Activated CD4-positive, alpha-beta T cell treated with anti-CD3 and anti-CD28 coated beads, Interleukin-2, amount 10 ng/mL, durations not matched to agents 7 days and 5 days (primary cell): ENCODE measurements around the gene MAML3. TPM values are rescaled to one million over a fixed set of nuclear protein-coding genes. Genes with fewer than 3 reads are reported as not detected.

Source experiments
- CTCF ChIA-PET: fragments of 350-600 bp; sonication (Branson Sonifier 250); formaldehyde crosslinking; loops from one replicate; lab custom pipeline; 2021; ENCODE audit warnings: antibody characterized with exemption; lab: Charles Lee
- POLR2A ChIA-PET: fragments of 350-600 bp; sonication (Branson Sonifier 250); formaldehyde crosslinking; loops from one replicate; lab custom pipeline; 2021; ENCODE audit warnings: antibody characterized with exemption; lab: Charles Lee
- DNase-seq: peaks from one replicate; pipeline ENCODE4 v3.0.0-alpha.2; 2020
- H3K27ac Mint-ChIP-seq: one replicate; pipeline ENCODE4 v1.8.0; 2021; ENCODE audit warnings: mild to moderate bottlenecking, moderate library complexity, mixed read lengths
- H3K27me3 Mint-ChIP-seq: one replicate; pipeline ENCODE4 v1.8.0; 2021; ENCODE audit warnings: mixed read lengths
- H3K36me3 Mint-ChIP-seq: one replicate; pipeline ENCODE4 v1.8.0; 2021; ENCODE audit warnings: low read depth, mixed read lengths
- H3K4me1 Mint-ChIP-seq: one replicate; pipeline ENCODE4 v1.8.0; 2021; ENCODE audit warnings: mixed read lengths
- H3K4me3 Mint-ChIP-seq: one replicate; pipeline ENCODE4 v1.8.0; 2021; ENCODE audit warnings: mild to moderate bottlenecking, moderate library complexity, mixed read lengths
- H3K9me3 Mint-ChIP-seq: one replicate; pipeline ENCODE4 v1.8.0; 2021; ENCODE audit warnings: mixed read lengths
- total RNA-seq, 2 experiments: library from RNA; stranded (reverse); gene quantifications; one replicate each; pipeline ENCODE4 v1.2.3, GENCODE V29; 2021

The MAML3 gene
- total RNA-seq, 2 experiments from 2014 or later: 2.0 to 2.2 TPM

DNA sequence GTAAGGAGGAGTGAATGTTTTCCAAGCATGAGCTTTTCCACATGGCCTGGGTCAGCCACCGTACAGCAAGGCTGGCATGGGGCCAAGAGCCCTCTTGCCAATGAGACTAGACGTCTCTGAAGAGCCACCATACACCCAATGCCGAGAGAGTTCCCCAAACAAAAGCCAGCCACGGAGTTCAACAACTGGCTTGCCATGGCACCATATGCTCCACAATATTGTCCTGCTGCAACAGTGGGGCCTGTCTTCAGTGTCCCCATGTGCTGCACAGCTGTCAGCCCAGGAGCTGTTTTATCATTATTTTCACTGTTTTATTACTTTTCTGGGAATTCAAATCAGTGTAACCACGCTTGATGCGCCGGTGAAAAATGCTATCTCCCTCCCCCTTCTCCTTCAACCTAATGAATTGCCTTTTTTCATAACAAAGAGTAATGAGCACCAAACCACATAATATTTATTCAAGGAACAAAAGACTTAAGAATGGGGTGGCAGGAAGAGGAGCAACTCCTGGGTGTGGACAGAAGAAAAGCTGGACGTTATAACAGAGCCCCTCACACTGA is 18.4 kb downstream of the MAML3 start:
- Mint-ChIP-seq H3K4me3 (no peak overlapping the region), H3K4me1 (peaks cover 19% of the 10 kb centered on the region), H3K36me3 (no peaks in the 10 kb centered on the region), H3K27me3 (no peaks in the 10 kb centered on the region), H3K9me3 (no peaks in the 10 kb centered on the region), H3K27ac (no peak overlapping the region)
- POLR2A ChIA-PET: no interaction called here
- DNase-seq: no peak
- CTCF ChIA-PET: no interaction called here

- DNase-seq: no peak
- Mint-ChIP-seq H3K27ac (no peak overlapping the region), H3K4me3 (no peak overlapping the region), H3K4me1 (peaks cover 19% of the 10 kb centered on the region), H3K27me3 (no peaks in the 10 kb centered on the region), H3K9me3 (no peaks in the 10 kb centered on the region), H3K36me3 (no peaks in the 10 kb centered on the region)
- CTCF ChIA-PET: no interaction called here
- POLR2A ChIA-PET: no interaction called here
These were observed 19.1 kb downstream of the MAML3 start for GRCh38 chr4:140134746-140135425.

- no peaks in the 10 kb centered on the region for H3K27me3 Mint-ChIP-seq
- DNase-seq: no peak
- H3K9me3 Mint-ChIP-seq: no peaks in the 10 kb centered on the region
- no peak overlapping the region for H3K27ac Mint-ChIP-seq
- ChIA-PET POLR2A (no interaction called here), CTCF (interaction anchor here (1.2 kb wide), 1 partner anchor 10 kb away, joined by 3 read pairs; no protein-coding TSS in a partner anchor)
- no peak overlapping the region for H3K4me3 Mint-ChIP-seq
- peaks cover 19% of the 10 kb centered on the region for H3K4me1 Mint-ChIP-seq
- no peaks in the 10 kb centered on the region for H3K36me3 Mint-ChIP-seq
These were observed 20.4 kb downstream of the MAML3 start for GRCh38 chr4:140133576-140133975.

GRCh38 chr4:140131675-140132229 is 22.2 kb downstream of the MAML3 start:
- ChIA-PET POLR2A (no interaction called here), CTCF (no interaction called here)
- no peaks in the 10 kb centered on the region for H3K9me3 Mint-ChIP-seq
- no peaks in the 10 kb centered on the region for H3K27me3 Mint-ChIP-seq
- H3K4me1 Mint-ChIP-seq: peaks cover 11% of the 10 kb centered on the region
- H3K36me3 Mint-ChIP-seq: no peaks in the 10 kb centered on the region
- no peak for DNase-seq
- no peak overlapping the region for H3K27ac Mint-ChIP-seq
- H3K4me3 Mint-ChIP-seq: no peak overlapping the region

DNA sequence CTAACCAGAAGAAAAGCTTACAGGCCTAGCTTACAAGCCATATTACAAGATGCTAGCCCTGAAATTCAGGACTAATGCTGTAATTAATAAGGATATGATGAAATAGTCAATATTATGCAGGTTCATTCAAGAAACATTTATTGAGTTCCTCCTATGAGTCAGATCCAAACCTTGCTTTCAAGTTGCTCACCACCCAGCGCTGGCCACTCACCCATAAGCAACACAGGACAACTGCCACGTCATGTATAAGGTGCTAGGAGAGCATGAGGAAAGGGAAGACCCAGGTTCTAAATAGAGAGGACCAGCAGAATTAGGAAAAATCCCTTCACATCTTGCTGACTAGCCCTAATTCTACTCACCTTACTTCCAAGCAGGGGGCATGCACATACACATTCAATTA is 23.3 kb downstream of the MAML3 start:
- Mint-ChIP-seq H3K27me3 (no peaks in the 10 kb centered on the region), H3K27ac (no peak overlapping the region), H3K4me1 (peaks cover 11% of the 10 kb centered on the region), H3K9me3 (no peaks in the 10 kb centered on the region), H3K4me3 (no peak overlapping the region), H3K36me3 (no peaks in the 10 kb centered on the region)
- POLR2A ChIA-PET: no interaction called here
- CTCF ChIA-PET: no interaction called here
- no peak for DNase-seq

DNA sequence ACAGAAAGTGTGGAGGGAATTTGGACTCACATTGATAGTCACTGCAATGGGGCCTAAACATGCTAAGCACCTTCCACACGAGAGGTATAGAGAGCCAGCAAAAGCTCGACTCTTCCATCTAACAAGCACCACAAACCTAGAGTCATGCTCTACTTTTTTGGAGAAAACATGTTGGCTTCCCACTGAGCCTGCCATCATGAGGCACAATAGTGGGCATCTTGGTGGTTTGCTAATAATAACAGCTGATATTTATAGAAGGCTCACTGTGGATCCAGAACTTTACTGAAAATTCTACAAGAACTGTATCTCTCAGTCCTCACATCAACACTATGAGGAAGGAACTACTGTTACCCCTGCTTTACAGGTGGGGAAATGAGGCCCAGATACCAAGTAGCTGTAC is 26.6 kb downstream of the MAML3 start:
- ChIA-PET POLR2A (no interaction called here), CTCF (interaction anchor here (0.7 kb wide), 1 partner anchor 126 kb away, joined by 3 read pairs; no protein-coding TSS in a partner anchor)
- Mint-ChIP-seq H3K4me1 (peaks cover 23% of the 10 kb centered on the region), H3K27me3 (no peaks in the 10 kb centered on the region), H3K9me3 (no peaks in the 10 kb centered on the region), H3K36me3 (peaks cover 2% of the 10 kb centered on the region), H3K27ac (no peak overlapping the region), H3K4me3 (no peak overlapping the region)
- no peak for DNase-seq

- H3K4me1 Mint-ChIP-seq: peaks cover 22% of the 10 kb centered on the region
These were observed 27.7 kb downstream of the MAML3 start for GRCh38 chr4:140126261-140126660.

GRCh38 chr4:140125374-140125773 is 28.6 kb downstream of the MAML3 start:
- H3K27ac Mint-ChIP-seq: no peak overlapping the region
- peaks cover 6% of the 10 kb centered on the region for H3K36me3 Mint-ChIP-seq
- H3K9me3 Mint-ChIP-seq: peaks cover 3% of the 10 kb centered on the region
- H3K4me3 Mint-ChIP-seq: no peak overlapping the region
- POLR2A ChIA-PET: no interaction called here
- CTCF ChIA-PET: interaction anchor here (0.9 to 3.1 kb wide), 3 partner anchors 9 to 29 kb away, joined by 3 to 8 read pairs (median 4); no protein-coding TSS in a partner anchor
- H3K4me1 Mint-ChIP-seq: peaks cover 22% of the 10 kb centered on the region
- no peak for DNase-seq
- no peaks in the 10 kb centered on the region for H3K27me3 Mint-ChIP-seq

More at GRCh38 chr4:140126261-140126660, 27.7 kb downstream of the MAML3 start:
- DNase-seq: no peak
- ChIA-PET POLR2A (no interaction called here), CTCF (interaction anchor here (1.0 kb wide), 1 partner anchor 10 kb away, joined by 4 read pairs; no protein-coding TSS in a partner anchor)
- Mint-ChIP-seq H3K36me3 (peaks cover 6% of the 10 kb centered on the region), H3K27me3 (no peaks in the 10 kb centered on the region), H3K9me3 (peaks cover 3% of the 10 kb centered on the region), H3K4me3 (no peak overlapping the region), H3K27ac (peak overlapping the region; percentile 50)

DNA sequence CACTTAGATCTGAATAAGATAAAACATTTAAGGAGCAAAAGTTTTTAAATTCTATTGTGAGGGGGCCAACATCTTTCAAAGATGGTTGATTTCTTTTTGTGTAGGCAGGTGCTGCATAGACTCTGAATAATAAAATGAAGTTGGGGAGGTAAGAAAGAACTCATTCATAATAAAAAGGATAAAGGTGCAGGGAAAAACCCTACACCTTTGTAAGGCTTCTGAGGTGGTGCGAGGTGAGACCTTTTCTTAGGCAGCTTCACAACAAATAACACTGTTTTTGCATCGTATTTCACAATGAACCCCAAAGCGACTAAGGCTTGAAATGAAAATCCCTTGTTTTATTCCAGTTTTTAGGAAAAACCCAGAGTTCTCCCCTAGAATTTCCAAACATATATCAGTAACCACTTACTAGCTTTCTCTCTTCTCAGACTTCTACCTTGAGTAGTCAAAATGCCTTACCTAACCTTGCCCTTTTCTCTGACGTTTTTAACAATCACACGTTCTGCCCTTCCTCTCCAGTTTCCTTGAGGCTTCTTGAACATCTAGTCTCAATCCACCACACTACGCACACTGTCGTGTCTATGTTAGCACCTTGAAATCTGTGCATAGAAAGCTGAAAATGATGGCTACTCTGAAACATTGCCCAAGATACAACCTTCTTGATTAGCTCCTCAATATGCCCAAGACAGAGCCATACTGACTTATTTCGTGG is 30.2 kb downstream of the MAML3 start:
- H3K27ac Mint-ChIP-seq: no peak overlapping the region
- POLR2A ChIA-PET: no interaction called here

DNA sequence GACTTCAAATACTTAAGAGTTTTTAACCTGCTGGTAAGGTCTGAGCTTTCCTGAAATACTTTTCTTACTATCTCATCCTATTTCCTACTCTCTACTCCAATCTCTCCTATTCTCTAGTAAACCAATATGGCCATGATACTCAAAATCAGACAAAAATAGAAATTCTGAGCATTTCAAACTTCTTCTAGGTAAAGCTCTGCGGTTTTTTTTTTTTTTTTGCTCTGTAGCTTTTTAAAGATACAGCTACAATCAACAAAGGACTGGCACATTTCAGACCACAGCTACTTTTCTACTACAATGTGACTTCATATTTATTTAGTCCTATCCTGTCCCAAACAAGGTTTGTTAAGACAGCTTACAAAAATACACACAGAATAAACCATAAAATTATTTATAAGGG is 31.1 kb downstream of the MAML3 start:
- H3K27me3 Mint-ChIP-seq: no peaks in the 10 kb centered on the region
- H3K36me3 Mint-ChIP-seq: peaks cover 7% of the 10 kb centered on the region
- no peak for DNase-seq
- ChIA-PET POLR2A (interaction anchor here (0.7 kb wide), 1 partner anchor 33 kb away, joined by 3 read pairs; no protein-coding TSS in a partner anchor), CTCF (interaction anchor here (1.0 to 3.1 kb wide), 3 partner anchors 11 to 19 kb away, joined by 4 to 8 read pairs (median 6); no protein-coding TSS in a partner anchor)
- peaks cover 32% of the 10 kb centered on the region for H3K4me1 Mint-ChIP-seq
- peak overlapping the region; percentile 33 for H3K27ac Mint-ChIP-seq
- H3K9me3 Mint-ChIP-seq: peaks cover 5% of the 10 kb centered on the region
- H3K4me3 Mint-ChIP-seq: no peak overlapping the region

More for the DNA sequence above, 30.2 kb downstream of the MAML3 start:
- Mint-ChIP-seq H3K4me1 (peaks cover 29% of the 10 kb centered on the region), H3K27me3 (no peaks in the 10 kb centered on the region), H3K4me3 (peak overlapping the region; percentile 22), H3K9me3 (peaks cover 5% of the 10 kb centered on the region), H3K36me3 (peaks cover 7% of the 10 kb centered on the region)
- DNase-seq: no peak
- CTCF ChIA-PET: interaction anchor here (0.9 to 3.1 kb wide), 4 partner anchors 10 to 30 kb away, joined by 3 to 8 read pairs (median 6); partner anchors contain the start of gene MAML3

- POLR2A ChIA-PET: no interaction called here
- H3K4me3 Mint-ChIP-seq: no peak overlapping the region
- H3K4me1 Mint-ChIP-seq: peaks cover 39% of the 10 kb centered on the region
- CTCF ChIA-PET: interaction anchor here (1.0 kb wide), 1 partner anchor 7 kb away, joined by 4 read pairs; no protein-coding TSS in a partner anchor
- no peak overlapping the region for H3K27ac Mint-ChIP-seq
- no peaks in the 10 kb centered on the region for H3K27me3 Mint-ChIP-seq
- no peak for DNase-seq
- peaks cover 7% of the 10 kb centered on the region for H3K36me3 Mint-ChIP-seq
- H3K9me3 Mint-ChIP-seq: peaks cover 5% of the 10 kb centered on the region
These were observed 32.3 kb downstream of the MAML3 start for GRCh38 chr4:140121646-140122045.

- peaks cover 5% of the 10 kb centered on the region for H3K9me3 Mint-ChIP-seq
- CTCF ChIA-PET: interaction anchor here (1.2 kb wide), 1 partner anchor 13 kb away, joined by 3 read pairs; no protein-coding TSS in a partner anchor
- H3K36me3 Mint-ChIP-seq: peaks cover 10% of the 10 kb centered on the region
- POLR2A ChIA-PET: no interaction called here
- no peak overlapping the region for H3K4me3 Mint-ChIP-seq
- no peak for DNase-seq
- H3K27me3 Mint-ChIP-seq: no peaks in the 10 kb centered on the region
- peaks cover 50% of the 10 kb centered on the region for H3K4me1 Mint-ChIP-seq
- H3K27ac Mint-ChIP-seq: no peak overlapping the region
These were observed 34.9 kb downstream of the MAML3 start for GRCh38 chr4:140118931-140119640.
